SK-N-SH treated with all-trans-retinoic acid at 6 μM for 48 hours (cell line): Measurements from ENCODE around the gene CLDN18.

Source experiments
- CREB5 ChIP-seq: fragments of 250-450 bp; sonication (Bioruptor Pico); IDR thresholded peaks from 2 replicates; pipeline ENCODE4 v1.5.1; 2020; ENCODE audit warnings: low read depth, mild to moderate bottlenecking, moderate library complexity
- ESRRG ChIP-seq: fragments of 250-450 bp; sonication (Bioruptor Pico); IDR thresholded peaks from 2 replicates; pipeline ENCODE4 v1.6.1; 2021; ENCODE audit warnings: mild to moderate bottlenecking
- OSR1 ChIP-seq: fragments of 250-450 bp; sonication (Bioruptor Pico); IDR thresholded peaks from 2 replicates; pipeline ENCODE4 v1.8.0; 2022; ENCODE audit warnings: moderate library complexity, mild to moderate bottlenecking, inconsistent platforms
- PPARA ChIP-seq: fragments of 250-450 bp; sonication (Bioruptor Pico); IDR thresholded peaks from 2 replicates; pipeline ENCODE4 v1.5.0; 2020; ENCODE audit warnings: mild to moderate bottlenecking, borderline replicate concordance
- TCF4 ChIP-seq: fragments of 250-450 bp; sonication (Bioruptor Pico); IDR thresholded peaks from 2 replicates; pipeline ENCODE4 v1.8.0; 2021; ENCODE audit warnings: mild to moderate bottlenecking, moderate library complexity, borderline replicate concordance
- ZFP3 ChIP-seq: fragments of 250-450 bp; sonication (Bioruptor Pico); IDR thresholded peaks from 2 replicates; pipeline ENCODE4 v1.5.0; 2020; ENCODE audit warnings: mild to moderate bottlenecking, moderate library complexity
- ZNF70 ChIP-seq: fragments of 450-650 bp; formaldehyde crosslinking; IDR thresholded peaks from 2 replicates; pipeline ENCODE4 v1.5.0; 2020; ENCODE audit warnings: mild to moderate bottlenecking, moderate library complexity

GRCh38 chr3:138063416-138063815 is 53.5 kb downstream of the CLDN18 start:
- no peak for TF ChIP-seq ZNF70 (CRISPR knock-in tag)
- no peak for TF ChIP-seq OSR1 (CRISPR knock-in tag)
- no peak for TF ChIP-seq CREB5 (CRISPR knock-in tag)
- TF ChIP-seq ESRRG (CRISPR knock-in tag): no peak
- TF ChIP-seq PPARA: no peak
- no peak for TF ChIP-seq TCF4 (CRISPR knock-in tag)
- no peak for TF ChIP-seq ZFP3 (CRISPR knock-in tag)
